Activated CD8-positive, alpha-beta memory T cell treated with anti-CD3 and anti-CD28 coated beads, Interleukin-2, amount 50 U/mL, for 4 hours (primary cell): ENCODE results near the gene SERPINA5.
A peak's percentile ranks its signal among the peaks of the same experiment; 100 is the strongest.

Experiments
- DNase-seq: peaks from one replicate; pipeline ENCODE4 v3.0.0-alpha.2; 2020

The SERPINA5 gene

GRCh38 chr14:94581127-94581999, at the start of gene SERPINA5:
Gene SERPINA5 (plus strand): TSS chr14:94581426. CDS start chr14:94587363, 5,937 bp downstream.
- DNase-seq, result no peak

- no peak for DNase-seq
These were observed 48.8 kb upstream of the SERPINA5 start for GRCh38 chr14:94532447-94532846.

- no peak for DNase-seq
These were observed 45.7 kb upstream of the SERPINA5 start for GRCh38 chr14:94535506-94535905.

- no peak for DNase-seq
These were observed 44.4 kb upstream of the SERPINA5 start for GRCh38 chr14:94536836-94537235.

- DNase-seq, result no peak
These were observed 43.0 kb upstream of the SERPINA5 start for GRCh38 chr14:94538070-94538740.

GRCh38 chr14:94539181-94539580, 42.0 kb upstream of the SERPINA5 start:
- no peak for DNase-seq

- no peak for DNase-seq
These were observed 41.0 kb upstream of the SERPINA5 start for GRCh38 chr14:94540031-94540794.

GRCh38 chr14:94541234-94541975, 39.8 kb upstream of the SERPINA5 start:
- no peak for DNase-seq

- DNase-seq, result no peak
These were observed 39.0 kb upstream of the SERPINA5 start for GRCh38 chr14:94542111-94542810.

GRCh38 chr14:94542811-94543440, 38.3 kb upstream of the SERPINA5 start:
- DNase-seq, result no peak

GRCh38 chr14:94543449-94544124, 37.6 kb upstream of the SERPINA5 start:
- DNase-seq, result no peak

- no peak for DNase-seq
These were observed 36.5 kb upstream of the SERPINA5 start for GRCh38 chr14:94544726-94545125.

GRCh38 chr14:94545131-94545841, 35.9 kb upstream of the SERPINA5 start:
- no peak for DNase-seq

GRCh38 chr14:94547151-94547680, 34.0 kb upstream of the SERPINA5 start:
- DNase-seq, result no peak

- no peak for DNase-seq
These were observed 33.5 kb upstream of the SERPINA5 start for GRCh38 chr14:94547726-94548125.

- DNase-seq, result no peak
These were observed 32.9 kb upstream of the SERPINA5 start for GRCh38 chr14:94548131-94548998.

- peak; percentile 49 for DNase-seq
These were observed 31.9 kb upstream of the SERPINA5 start for GRCh38 chr14:94548999-94549985.

- no peak for DNase-seq
These were observed 31.2 kb upstream of the SERPINA5 start for GRCh38 chr14:94550041-94550440.
